Upper lobe of left lung (tissue), 4 donors: ENCODE results near the gene CDH13.

Experiments used
- POLR2A ChIP-seq, 4 donors: fragments of 450-650 bp; IDR thresholded peaks; one replicate each; pipeline ENCODE4 v1.5.1; 2016 to 2017; ENCODE audit warnings: antibody characterized with exemption in 4 of 4, mild to moderate bottlenecking in 2 of 4
- POLR2AphosphoS5 ChIP-seq, 2 donors: sonication (generic); formaldehyde crosslinking; IDR thresholded peaks; one replicate each; pipeline ENCODE4 v1.5.1; 2017; ENCODE audit warnings: antibody characterized with exemption in 2 of 2

DNA sequence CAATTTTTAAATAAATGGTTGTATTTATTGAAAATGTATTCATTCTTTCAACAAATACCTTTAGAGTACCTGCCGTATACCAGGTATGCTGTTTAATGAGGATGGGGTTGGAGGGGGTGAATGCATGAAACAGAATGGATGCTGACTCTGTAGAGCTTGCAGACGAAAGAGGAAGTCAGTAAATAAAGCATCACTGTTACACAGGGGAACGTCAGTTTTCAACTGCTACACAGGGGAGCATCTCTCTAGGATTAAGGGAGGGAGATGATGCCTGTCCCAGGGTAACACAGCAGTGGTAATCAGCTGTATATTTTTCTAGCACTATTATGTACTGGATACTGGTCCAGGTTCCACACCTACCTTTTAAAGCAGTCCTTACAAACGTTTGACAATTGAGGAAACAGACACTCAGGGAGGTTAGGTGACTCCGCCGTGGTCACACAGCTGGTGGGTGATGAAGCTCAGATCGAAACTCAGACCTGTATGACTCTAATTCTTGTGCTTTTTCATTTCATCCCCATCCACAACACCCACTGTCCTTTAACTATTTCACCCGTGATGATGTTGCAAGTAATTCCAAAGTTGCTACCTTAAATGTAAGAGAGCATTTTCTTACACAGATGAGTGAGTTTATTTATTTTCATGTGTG, 728.9 kb downstream of the CDH13 start:
- TF ChIP-seq POLR2A (IDR thresholded peaks at IDR 0.05): no peak
- TF ChIP-seq POLR2AphosphoS5 (IDR thresholded peaks at IDR 0.05): no peak
